GM18507 (cell line): ENCODE data around the gene HSF2BP.
"Not testable (repeated sequence)": the region's sequence is repeated elsewhere in the genome, so short reads cannot be mapped to it uniquely, and the experiment has no call there.

Source experiments
- DNase-seq: peaks from one replicate; pipeline ENCODE4 v3.0.0; 2011; ENCODE audit warnings: low read depth; ENCODE audit not compliant: insufficient read length; ENCODE audit errors: extremely low spot score
- FAIRE-seq: peaks from 2 replicates; lab custom pipeline; 2011; peaks lifted over from hg19 to GRCh38; lab: Jason Lieb, UNC

Gene HSF2BP

GRCh38 chr21:43631411-43632107 is 27.7 kb downstream of the HSF2BP start:
- DNase-seq (no peak), FAIRE-seq (no peak)

DNA sequence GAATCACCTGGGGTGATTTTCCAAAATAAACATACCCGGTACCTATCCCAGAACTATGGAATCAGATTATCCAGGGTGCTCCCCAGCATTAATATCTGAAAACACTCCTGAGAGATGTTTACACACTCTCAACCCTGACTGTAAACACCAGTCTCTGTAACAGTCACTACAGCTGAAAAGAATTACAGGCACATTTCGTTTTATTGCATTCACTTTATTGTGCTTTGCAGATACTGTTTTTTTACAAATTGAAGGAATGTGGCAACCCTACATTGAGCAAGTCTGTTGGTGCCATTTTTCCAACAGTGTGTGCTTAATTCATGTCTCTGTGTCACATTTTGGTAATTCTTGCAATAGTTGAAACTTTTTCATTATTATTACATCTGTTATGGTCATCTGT is 31.8 kb downstream of the HSF2BP start:
- DNase-seq, result no peak
- no peak for FAIRE-seq

GRCh38 chr21:43626390-43626789 is 32.9 kb downstream of the HSF2BP start:
- DNase-seq (no peak), FAIRE-seq (no peak)

GRCh38 chr21:43624339-43624738 is 34.9 kb downstream of the HSF2BP start:
- no peak for FAIRE-seq

GRCh38 chr21:43623588-43623987 is 35.7 kb downstream of the HSF2BP start:
- no peak for FAIRE-seq
- DNase-seq, result no peak

More at GRCh38 chr21:43624339-43624738, 34.9 kb downstream of the HSF2BP start:
- no peak for DNase-seq

DNA sequence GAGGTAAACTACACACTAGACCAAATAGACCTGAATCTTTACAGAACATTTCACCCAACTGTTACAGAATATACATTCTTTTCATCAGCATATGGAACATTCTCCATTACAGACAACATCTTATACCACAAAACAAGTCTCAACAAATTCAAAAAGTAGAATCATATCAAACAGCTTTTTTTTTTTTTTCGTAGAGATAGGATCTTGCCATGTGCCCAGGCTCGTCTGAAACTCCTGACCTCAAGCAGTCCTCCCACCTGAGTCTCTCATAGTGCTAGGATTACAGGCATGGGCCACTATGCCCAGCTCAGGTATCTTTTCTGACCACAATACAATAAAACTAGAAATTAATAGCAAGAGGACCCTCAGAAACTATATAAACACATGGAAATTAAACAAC is 36.5 kb downstream of the HSF2BP start:
- DNase-seq (no peak), FAIRE-seq (no peak)

DNA sequence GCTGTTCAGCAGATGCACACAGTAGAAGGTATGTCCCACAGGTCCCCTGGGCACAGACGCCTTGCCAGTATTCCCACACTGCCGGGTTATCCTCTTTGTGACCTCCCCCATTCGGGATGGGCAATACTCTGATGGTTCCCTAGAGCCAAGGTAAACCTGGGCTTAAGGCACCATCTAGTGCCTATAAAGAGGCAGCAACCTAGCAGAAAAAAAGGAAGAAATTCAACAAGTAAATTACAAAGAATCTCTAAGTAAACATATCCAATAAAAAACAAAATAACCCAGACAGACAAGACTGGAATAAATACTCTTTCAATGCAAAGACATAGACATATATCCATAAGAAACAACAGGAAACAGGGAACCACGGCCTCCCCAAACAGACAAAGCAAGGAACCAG is 39.4 kb downstream of the HSF2BP start:
- no peak for FAIRE-seq
- no peak for DNase-seq

GRCh38 chr21:43619344-43619743 is 39.9 kb downstream of the HSF2BP start:
- FAIRE-seq, result no peak
- no peak for DNase-seq

- FAIRE-seq (no peak), DNase-seq (no peak)
Measured at GRCh38 chr21:43618940-43619339, 40.3 kb downstream of the HSF2BP start.

DNA sequence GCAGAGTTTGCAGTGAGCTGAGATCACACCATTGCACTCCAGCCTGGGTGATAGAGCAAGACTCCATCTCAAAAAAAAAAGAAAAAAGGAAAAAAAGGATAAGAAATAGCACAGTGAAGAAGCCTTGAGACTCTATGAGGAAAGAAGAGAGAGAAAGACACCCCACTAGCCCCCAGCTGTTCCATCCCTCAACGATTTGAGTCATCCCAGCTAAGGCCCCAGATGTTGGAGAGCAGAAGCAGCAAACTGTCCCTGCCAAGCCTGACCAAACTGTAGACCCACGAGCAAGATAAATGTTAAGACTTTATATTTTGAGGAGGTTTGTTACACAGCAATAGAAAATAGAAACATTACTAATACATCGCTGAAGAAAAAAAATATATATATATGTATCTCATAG is 42.4 kb downstream of the HSF2BP start:
- DNase-seq, FAIRE-seq: not testable (repeated sequence)

- FAIRE-seq, result no peak
- DNase-seq, result no peak
Measured at GRCh38 chr21:43614839-43615238, 44.4 kb downstream of the HSF2BP start.

DNA sequence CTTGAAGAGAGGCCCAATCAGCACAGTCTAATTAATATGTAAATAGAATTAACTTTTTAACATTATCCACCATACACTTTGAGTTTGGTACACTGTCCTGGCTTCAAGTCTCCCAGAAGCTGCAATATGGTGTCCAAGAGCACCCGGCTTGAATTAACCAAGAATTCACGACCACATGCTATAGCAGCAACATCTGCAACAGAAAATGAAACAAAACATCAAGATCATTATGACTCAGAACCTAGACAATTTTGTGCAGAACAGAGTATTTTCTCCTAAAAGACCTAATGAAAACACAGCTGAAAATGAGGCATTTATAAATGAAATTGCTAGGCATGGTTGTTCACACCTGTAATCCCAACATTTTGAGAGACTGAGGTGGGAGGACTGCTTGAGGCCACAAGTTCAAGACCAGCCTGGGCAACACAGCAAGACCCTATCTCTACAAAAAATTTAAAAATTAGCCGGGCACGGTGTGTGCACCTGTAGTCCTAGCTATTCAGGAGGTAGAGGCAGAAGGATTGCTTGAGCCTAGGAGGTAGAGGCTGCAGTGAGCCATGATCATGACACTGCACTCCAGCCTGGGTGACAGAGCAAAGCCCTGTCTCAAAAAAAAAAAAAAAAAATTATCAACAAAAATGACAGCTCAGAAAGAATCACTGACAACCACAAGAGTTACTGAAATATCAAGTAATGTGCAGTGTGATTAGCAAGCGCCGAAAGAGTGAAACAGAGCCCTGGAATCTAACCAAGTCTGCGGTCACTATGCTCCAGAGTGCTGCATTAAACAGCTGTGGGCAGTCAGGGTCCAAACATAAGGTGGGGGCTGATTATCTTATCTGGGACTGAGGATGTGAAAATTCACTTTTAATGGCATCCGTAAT is 45.3 kb downstream of the HSF2BP start:
- DNase-seq, result peak; percentile 18
- peak; percentile 59 for FAIRE-seq

DNA sequence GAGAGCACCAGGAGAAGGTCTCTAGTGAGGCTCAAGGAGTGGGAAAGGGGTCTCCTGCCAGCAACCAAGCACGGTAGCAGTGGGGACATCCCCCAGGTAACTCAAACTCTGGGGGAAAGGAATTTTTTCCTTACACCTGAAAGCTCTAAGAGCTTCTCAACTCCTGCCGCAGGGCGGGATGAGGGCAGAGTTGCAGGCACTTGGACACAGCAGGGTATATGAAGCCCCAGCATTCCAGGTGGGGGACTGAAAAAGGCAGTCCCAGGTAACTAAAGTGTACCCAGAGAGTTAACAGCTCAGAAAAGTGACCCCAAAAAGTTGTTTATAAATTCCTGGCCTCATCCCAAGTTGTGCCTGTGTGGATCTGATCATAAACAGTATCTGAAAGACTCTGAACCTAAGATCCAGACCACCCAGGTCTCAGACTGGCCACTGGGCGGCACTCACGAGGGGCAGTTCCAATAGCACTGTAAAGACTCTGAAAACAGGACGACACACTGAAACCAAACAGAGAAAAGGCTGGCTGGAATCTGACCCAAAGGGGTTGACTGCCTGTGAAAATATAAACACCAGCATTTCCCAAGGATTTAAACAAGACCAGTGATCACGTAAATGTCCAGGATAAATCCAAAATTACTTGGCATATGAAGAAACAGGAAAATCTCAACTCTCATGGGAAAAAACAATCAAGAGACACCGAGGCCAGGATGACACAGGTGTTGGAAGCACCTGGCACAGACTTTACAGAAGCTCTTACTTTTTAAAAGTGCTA is 47.5 kb downstream of the HSF2BP start:
- FAIRE-seq, result no peak
- DNase-seq, result peak; percentile 9

- DNase-seq, result no peak
Measured at GRCh38 chr21:43609501-43610340, 49.6 kb downstream of the HSF2BP start.

DNA sequence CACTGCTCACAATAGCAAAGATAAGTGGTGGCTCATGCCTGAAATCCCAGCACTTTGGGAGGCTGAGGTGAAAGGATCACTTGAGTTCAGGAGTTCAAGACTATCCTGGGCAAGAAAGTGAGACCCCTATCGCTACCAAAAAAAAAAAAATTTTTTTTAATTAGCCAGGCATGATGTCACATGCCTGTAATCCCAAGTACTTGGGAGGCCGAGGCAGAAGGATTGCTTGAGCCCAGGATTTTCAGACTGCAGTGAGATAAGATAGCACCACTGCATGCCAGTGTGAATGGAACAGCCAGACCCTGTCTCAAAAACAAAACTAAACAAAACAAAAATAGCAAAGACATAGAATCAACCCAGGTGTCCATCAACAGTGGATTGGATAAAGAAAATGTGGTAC is 50.6 kb downstream of the HSF2BP start:
- no peak for FAIRE-seq
- no peak for DNase-seq

More at GRCh38 chr21:43609501-43610340, 49.6 kb downstream of the HSF2BP start:
- no peak for FAIRE-seq

GRCh38 chr21:43608225-43608624 is 51.1 kb downstream of the HSF2BP start:
- FAIRE-seq (no peak), DNase-seq (no peak)

GRCh38 chr21:43605320-43606215 is 53.7 kb downstream of the HSF2BP start:
- FAIRE-seq, result no peak
- DNase-seq, result no peak

- no peak for FAIRE-seq
Measured at GRCh38 chr21:43604505-43605204, 54.6 kb downstream of the HSF2BP start.

More at GRCh38 chr21:43604505-43605204, 54.6 kb downstream of the HSF2BP start:
- DNase-seq, result no peak
